HG02884 (cell line): ENCODE measurements around the gene GALNT15.
A peak's percentile ranks its signal among the peaks of the same experiment; 100 is the strongest.

Source experiments
- ATAC-seq: cut with Tn5 transposase; IDR thresholded peaks from one replicate; pipeline ENCODE4 v1.9.1; 2021; ENCODE audit warnings: mild to moderate bottlenecking, moderate library complexity; ENCODE audit not compliant: unreplicated experiment

Gene GALNT15

DNA sequence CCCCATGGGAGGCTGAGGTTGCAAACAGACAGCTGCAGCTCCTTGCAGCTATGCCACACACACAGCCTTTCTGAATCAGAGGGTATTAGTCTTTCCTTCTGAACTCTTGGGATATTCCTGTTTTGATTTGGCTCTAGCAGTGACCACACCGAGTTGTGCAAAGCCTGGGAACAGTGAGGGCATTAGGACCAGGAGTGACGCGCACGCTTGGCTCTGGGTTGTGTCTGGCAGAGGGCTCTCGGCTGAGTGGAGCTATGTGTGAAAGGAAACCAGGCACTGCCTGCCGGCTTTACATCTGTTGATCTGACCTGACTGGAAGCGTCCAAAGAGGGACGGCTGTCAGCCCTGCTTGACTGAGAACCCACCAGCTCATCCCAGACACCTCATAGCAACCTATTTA lies at the start of gene GALNT15:
TSS of gene GALNT15 (plus strand) at position 292 of the 400 bp plus-strand sequence. CDS start 472 bp downstream, outside the sequence.
- no peak for ATAC-seq

- no peak for ATAC-seq
Measured at GRCh38 chr3:16126634-16127033, 47.8 kb upstream of the GALNT15 start.

DNA sequence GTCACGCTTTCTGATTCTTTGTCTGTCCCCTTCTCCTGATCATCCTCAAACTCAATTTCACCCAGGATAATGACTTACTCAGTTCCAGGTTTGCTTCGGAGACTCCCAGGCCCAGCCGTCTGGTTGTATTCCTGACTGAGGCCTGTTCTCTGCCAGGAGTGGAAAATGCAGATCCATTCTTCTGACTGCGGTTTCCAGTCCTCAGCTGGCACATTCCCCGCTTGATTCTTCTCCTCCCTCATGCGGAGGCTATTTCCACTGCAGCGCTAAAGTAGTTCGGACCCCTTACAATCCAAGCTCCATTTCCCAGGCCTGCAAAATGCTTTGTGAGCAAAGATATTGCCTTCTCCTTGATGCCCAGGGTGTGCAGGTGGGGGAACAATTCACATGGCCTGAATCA lies 47.2 kb upstream of the GALNT15 start:
- no peak for ATAC-seq

DNA sequence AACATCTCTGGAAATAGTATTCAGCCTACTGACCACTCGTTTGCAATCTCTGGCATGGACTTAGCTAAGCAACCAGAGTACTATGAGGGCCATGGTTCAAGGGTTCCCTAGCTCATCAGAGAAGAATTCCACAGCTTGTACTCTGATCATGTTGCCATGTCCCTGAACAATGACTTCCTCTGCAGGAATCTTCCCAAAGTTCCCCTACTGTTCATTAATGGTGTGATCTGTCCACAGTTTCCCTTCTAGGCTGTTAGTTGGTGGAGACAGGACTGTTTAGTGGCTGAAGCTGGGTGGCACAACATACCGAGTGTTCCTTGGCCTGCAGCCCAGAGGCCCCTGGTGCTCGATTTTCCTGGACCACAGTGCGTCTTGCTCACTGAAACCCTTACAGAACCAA lies 44.4 kb upstream of the GALNT15 start:
- ATAC-seq, result no peak

- ATAC-seq, result no peak
Measured at GRCh38 chr3:16132190-16132589, 42.3 kb upstream of the GALNT15 start.

DNA sequence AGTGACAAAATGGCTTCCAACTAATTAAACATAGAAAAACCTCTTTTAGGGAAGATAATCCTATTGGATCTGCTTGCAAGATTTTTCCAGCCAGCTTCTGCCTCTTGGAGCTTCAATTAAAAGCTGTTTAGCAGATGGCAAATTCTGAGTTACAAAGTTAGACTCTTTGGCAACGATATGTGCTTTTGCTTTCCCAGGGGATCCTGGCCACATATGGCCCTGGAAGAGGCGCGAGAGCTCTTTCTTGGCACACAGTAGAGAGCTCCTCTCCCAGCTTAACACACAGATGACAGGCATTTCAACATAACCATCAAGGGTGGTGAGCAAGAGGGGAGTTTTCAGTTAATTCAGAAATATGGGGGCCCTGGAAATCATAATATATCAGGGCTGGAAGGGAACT lies 41.6 kb upstream of the GALNT15 start:
- no peak for ATAC-seq

DNA sequence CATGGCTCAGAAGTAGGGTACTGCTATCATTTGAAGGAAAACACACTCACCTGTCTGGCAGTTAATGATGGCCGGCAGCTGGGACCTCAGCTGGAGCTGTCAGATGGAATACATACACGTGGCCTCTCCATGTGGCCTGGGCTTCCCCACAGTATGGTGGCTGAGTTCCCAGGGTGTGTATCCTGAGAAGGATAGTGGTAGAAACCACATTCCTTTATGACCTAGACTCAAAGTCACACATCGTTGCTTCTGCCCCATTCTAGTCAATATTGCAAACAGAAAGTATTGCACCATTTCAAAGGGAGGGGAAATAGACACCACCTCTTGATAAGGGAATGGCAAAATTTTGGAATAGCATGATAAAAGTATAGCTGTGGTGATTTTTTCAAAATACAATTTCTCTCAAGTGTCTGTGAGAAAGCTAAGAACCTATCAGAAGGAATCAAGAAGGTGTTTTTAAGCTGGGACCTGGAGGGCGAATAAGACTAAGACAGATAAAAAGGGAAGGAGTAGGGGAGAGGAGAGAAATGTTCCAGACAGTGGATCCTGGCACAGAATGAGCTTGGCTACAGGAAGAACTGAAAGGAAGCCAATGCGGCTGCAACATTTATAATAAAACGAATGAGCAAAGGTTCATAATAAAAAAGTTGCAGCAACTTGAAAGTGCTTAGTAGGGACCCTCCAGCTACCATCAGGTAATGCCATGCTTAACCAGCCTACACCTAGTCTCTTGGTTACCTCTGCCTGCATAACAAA lies 40.1 kb upstream of the GALNT15 start:
- no peak for ATAC-seq

DNA sequence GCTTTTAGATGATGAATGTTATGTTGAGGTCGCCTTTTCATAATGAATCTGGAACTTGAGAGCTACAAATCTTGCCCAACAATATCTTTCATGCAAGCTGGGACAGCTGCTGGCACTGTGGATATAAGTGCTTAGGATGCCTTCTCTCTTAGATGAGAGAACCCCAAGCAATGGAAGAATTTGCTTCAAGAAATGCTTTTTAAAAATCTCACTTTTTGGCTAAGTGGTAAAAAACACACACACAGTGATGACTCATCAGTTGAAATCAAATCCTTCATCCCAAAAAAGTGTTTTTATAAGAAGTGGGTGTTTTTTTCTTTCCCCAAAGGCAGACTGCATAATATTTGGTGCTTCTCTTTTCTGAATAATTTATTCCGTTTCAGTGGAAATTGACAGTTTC lies 38.4 kb upstream of the GALNT15 start:
- no peak for ATAC-seq

DNA sequence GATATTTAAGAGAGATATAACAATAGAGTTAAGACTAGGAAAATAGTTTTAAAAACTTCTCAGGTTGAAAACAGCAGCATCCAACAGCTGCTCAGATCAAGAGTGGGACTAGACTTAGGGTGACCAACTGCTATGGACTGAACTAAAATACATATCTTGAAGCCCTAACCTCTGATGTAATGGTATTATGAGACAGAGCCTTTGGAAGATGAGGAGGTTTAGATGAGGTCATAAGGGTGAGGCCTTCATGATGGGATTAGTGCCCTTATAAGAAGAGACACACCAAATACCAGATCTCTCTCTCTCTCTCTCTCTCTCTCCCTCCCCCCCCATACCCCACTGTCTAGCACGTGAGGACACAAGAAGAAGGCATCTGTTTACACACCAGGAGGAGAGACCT lies 37.4 kb upstream of the GALNT15 start:
- ATAC-seq, result no peak

- no peak for ATAC-seq
Measured at GRCh38 chr3:16137977-16138376, 36.5 kb upstream of the GALNT15 start.

GRCh38 chr3:16140116-16140893 lies 34.2 kb upstream of the GALNT15 start:
- no peak for ATAC-seq

- ATAC-seq, result no peak
Measured at GRCh38 chr3:16140894-16141285, 33.6 kb upstream of the GALNT15 start.

GRCh38 chr3:16142350-16143025 lies 32.0 kb upstream of the GALNT15 start:
- ATAC-seq, result no peak

DNA sequence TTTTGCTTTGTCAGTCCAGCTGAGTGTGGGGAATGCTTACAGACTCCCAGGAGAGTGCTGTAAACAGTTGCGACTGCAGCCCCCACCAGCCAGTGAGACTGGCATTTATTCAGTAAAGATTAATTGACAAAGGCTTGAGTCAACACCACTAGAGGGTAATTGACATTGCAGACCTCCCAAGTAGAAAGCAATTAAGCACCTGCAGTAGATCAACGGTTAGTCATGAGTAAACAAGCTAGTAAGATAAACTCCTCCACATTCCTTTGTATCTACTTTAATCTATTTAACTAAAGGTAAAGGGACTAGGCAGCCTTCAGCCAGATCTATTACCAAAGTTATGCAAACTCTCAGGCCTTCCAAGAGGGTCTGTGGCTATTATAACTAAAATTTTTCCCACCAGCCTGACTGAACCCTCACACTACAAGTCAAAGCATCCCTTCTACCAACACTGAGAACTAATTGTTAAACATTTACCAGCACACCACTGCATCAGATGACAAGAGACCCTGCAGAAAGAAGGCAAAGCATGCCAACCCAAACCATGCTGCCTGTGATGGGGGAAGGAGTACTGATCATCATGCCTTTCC lies 30.5 kb upstream of the GALNT15 start:
- ATAC-seq, result no peak

DNA sequence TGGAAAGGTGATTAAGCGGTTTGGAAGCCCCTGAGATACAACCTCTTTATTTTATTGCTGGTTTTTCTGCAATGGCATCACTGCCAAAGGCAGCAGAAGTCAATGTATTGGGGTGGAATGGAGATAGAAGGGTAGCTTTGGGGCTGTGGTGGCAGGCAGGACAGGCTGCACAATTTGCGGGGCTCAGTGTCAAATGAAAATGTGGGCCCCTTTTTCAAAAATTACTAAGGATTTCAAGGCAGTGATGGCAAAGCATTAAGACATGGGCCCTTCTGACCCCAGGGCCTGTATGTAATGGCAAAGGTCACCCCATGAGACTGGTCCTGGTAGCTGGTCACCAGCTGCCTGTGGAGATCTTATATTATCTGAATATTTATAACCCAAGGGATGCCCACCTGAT lies 29.3 kb upstream of the GALNT15 start:
- ATAC-seq, result no peak

- peak; percentile 69 for ATAC-seq
Measured at GRCh38 chr3:16146015-16146730, 28.3 kb upstream of the GALNT15 start.

DNA sequence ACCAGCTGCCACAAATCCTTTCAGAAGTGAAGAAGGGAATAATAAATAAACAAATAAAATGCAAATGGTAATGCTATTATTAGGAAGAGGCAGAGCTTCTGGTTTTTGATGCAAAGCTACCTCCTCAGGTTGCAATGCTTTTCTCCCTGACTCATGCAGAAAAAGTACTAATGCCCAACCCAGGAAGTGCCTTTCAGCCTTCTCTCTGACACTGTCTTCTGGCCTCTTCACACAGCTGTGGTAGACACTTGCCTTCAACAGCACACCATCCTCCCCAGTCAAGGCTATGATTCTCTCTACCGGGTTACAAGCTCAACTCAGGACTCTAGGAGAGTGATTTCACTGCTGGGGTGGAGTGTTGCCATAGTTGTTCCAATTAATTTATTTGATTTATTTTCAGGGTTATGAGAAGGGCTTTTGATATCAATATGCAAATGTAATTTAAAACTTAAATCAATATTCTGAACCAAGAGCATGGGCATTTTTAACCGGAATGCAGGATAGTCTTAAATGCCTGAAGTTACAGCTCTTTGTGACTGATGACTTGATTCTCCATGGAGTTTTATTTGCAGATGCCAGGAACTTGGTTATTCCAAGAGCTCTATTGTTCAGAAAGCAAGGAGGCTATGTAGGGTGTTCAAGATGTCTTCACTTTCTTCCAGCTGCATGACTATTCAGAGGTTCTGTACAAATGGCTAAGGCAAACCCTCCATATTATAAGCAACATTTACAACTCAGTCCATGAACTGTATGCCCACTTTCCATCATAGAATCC lies 27.1 kb upstream of the GALNT15 start:
- no peak for ATAC-seq

- ATAC-seq, result no peak
Measured at GRCh38 chr3:16148213-16148612, 26.3 kb upstream of the GALNT15 start.

GRCh38 chr3:16148783-16149182 lies 25.7 kb upstream of the GALNT15 start:
- no peak for ATAC-seq

GRCh38 chr3:16150285-16150684 lies 24.2 kb upstream of the GALNT15 start:
- ATAC-seq, result no peak
